LNCaP clone FGC (cell line): Measurements from ENCODE around the gene DCUN1D2.

ENCODE experiments used
- DNase-seq: peaks from one replicate; pipeline ENCODE4 v3.0.0-alpha.2; 2011; ENCODE audit warnings: low read depth
- H3K4me3 ChIP-seq: 2 replicates; pipeline ENCODE4 v1.5.1; 2011; ENCODE audit warnings: mild to moderate bottlenecking, low read depth, low read length, control low read depth
- CTCF ChIP-seq: IDR thresholded peaks from 2 replicates; pipeline ENCODE4 v1.5.1; 2012; ENCODE audit warnings: mild to moderate bottlenecking; ENCODE audit not compliant: control insufficient read depth, insufficient read depth; ENCODE audit errors: extremely low read depth

DCUN1D2 gene

GRCh38 chr13:113466383-113466782 lies 24.1 kb downstream of the DCUN1D2 start:
- no peak overlapping the region for H3K4me3 ChIP-seq
- TF ChIP-seq CTCF, result no peak
- DNase-seq, result no peak

- no peak for DNase-seq
- TF ChIP-seq CTCF, result no peak
- H3K4me3 ChIP-seq, result no peak overlapping the region
Measured at GRCh38 chr13:113465300-113465699, 25.2 kb downstream of the DCUN1D2 start.

GRCh38 chr13:113464476-113464875 lies 26.0 kb downstream of the DCUN1D2 start:
- DNase-seq, result no peak
- no peak overlapping the region for H3K4me3 ChIP-seq
- TF ChIP-seq CTCF, result no peak

GRCh38 chr13:113461022-113461751 lies 29.3 kb downstream of the DCUN1D2 start:
- H3K4me3 ChIP-seq, result no peak overlapping the region
- no peak for DNase-seq
- no peak for TF ChIP-seq CTCF

- H3K4me3 ChIP-seq, result no peak overlapping the region
- no peak for DNase-seq
- no peak for TF ChIP-seq CTCF
Measured at GRCh38 chr13:113460599-113460998, 29.9 kb downstream of the DCUN1D2 start.

- no peak for TF ChIP-seq CTCF
Measured at GRCh38 chr13:113460064-113460555, 30.4 kb downstream of the DCUN1D2 start.

GRCh38 chr13:113458253-113459065 lies 32.1 kb downstream of the DCUN1D2 start:
- TF ChIP-seq CTCF, result 0 out of 2 replicates have a peak, but pooled peaks have one; percentile 9
- no peak overlapping the region for H3K4me3 ChIP-seq
- DNase-seq, result no peak

More at GRCh38 chr13:113460064-113460555, 30.4 kb downstream of the DCUN1D2 start:
- no peak overlapping the region for H3K4me3 ChIP-seq
- DNase-seq, result no peak
